Measurements from ENCODE around the gene ZNF787. TPM values are rescaled to one million over a fixed set of nuclear protein-coding genes. Genes with fewer than 3 reads are reported as not detected.

The ZNF787 gene
- total and polyA plus RNA-seq, 10 of the 15 experiments (the other 5 are each of a cell fraction or from before 2014, with no cell fraction given), result 0.23 to 39.9 (median 4.1) TPM

- Histone ChIP-seq H3K4me2 (ENCODE audit: control insufficient read depth, insufficient read depth) (no peak overlapping the region), H3K9ac (ENCODE audit: control insufficient read depth, insufficient read depth, low read length) (no peak overlapping the region), H3K4me3 (no peak overlapping the region), H3K36me3 (ENCODE audit: control insufficient read depth in 2 of 2, insufficient read depth in 2 of 2, low read length in 1 of 2) (peaks cover 9% of the 10 kb centered on the region in 2 experiments; a peak in 3 of 4 replicates), H2AFZ (ENCODE audit: control insufficient read depth, low read depth, low read length) (no peak overlapping the region), H4K20me1 (ENCODE audit: control insufficient read depth, insufficient read depth) (no peaks in the 10 kb centered on the region), H3K4me1 (ENCODE audit: control insufficient read depth, insufficient read depth, low read length) (no peaks in the 10 kb centered on the region), H3K79me2 (ENCODE audit: control insufficient read depth, insufficient read depth, low read length) (no peaks in the 10 kb centered on the region), H3K9me3 (replicated peaks; ENCODE audit: control insufficient read depth, insufficient read depth, low read length) (no peaks in the 10 kb centered on the region), H3K27me3 (replicated peaks in 1 of 2; ENCODE audit: control insufficient read depth in 2 of 2, insufficient read depth in 2 of 2, low read length in 1 of 2) (no peaks in the 10 kb centered on the region), H3K27ac (ENCODE audit: control insufficient read depth, insufficient read depth) (no peak overlapping the region)
- ChIA-PET RAD21 (ENCODE audit: unreplicated experiment) (no interaction called here), CTCF (no interaction called here), SMC1A (ENCODE audit: uncharacterized antibody, unreplicated experiment) (no interaction called here), POLR2A (interaction anchor here (0.5 kb wide), 1 partner anchor 29 kb away, joined by 3 read pairs; the partner anchor contains the start of gene ZNF787)
- in situ Hi-C loops (cut with MboI), result no loop called here
- BruUV-seq (replicated peaks), result TSS peak; percentile 15
- DNase-seq (ENCODE audit: low read depth, low spot score) (no peak), ATAC-seq (no peak), FAIRE-seq (no peak)
- 98% methylated on average over 11 of the region's 11 CpGs for WGBS (ENCODE audit: insufficient coverage, insufficient replicate concordance, low lambda C conversion rate, missing lambda C conversion rate)
- intact Hi-C loops (cut with micrococcal nuclease; ENCODE audit: unreplicated experiment), result no loop called here
- TF ChIP-seq PRDM15 (CRISPR knock-in tag; IDR thresholded peaks at IDR 0.05) (no peak), REST (IDR thresholded peaks at IDR 0.05; ENCODE audit: low read depth, low read length) (no peak), STAT1 (conservative IDR thresholded peaks at IDR 0.05) (no peak), POLR2A (IDR thresholded peaks at IDR 0.05; ENCODE audit: low read depth, low read length) (no peak), PKNOX1 (IDR thresholded peaks at IDR 0.05) (no peak), BCL3 (IDR thresholded peaks at IDR 0.05; ENCODE audit: borderline replicate concordance, insufficient read depth, low read depth, low read length, poor library complexity, severe bottlenecking) (no peak), IKZF2 (IDR thresholded peaks at IDR 0.05) (no peak), ZBTB33 (IDR thresholded peaks at IDR 0.05) (no peak), ZNF622 (IDR thresholded peaks at IDR 0.05) (no peak), FOXM1 (IDR thresholded peaks at IDR 0.05; ENCODE audit: low read depth, low read length) (no peak)
Observed at GRCh38 chr19:56150358-56150757, 29.3 kb upstream of the ZNF787 start.

Measured in GM12878 (cell line).